ENCODE data around the gene FRY.

Gene FRY

GRCh38 chr13:32135056-32135390 is 103.4 kb downstream of the FRY start:
- no peak for DNase-seq (ENCODE audit: low spot score)

- DNase-seq (ENCODE audit: low spot score), result no peak
Measured at GRCh38 chr13:32135655-32136054, 104.1 kb downstream of the FRY start.

- no peak for DNase-seq (ENCODE audit: low spot score)
Measured at GRCh38 chr13:32136061-32136460, 104.5 kb downstream of the FRY start.

- no peak for DNase-seq (ENCODE audit: low spot score)
Measured at GRCh38 chr13:32136716-32137115, 105.1 kb downstream of the FRY start.

- DNase-seq (ENCODE audit: low spot score), result no peak
Measured at GRCh38 chr13:32139251-32139650, 107.7 kb downstream of the FRY start.

- DNase-seq (ENCODE audit: low spot score), result no peak
Measured at GRCh38 chr13:32140109-32140508, 108.5 kb downstream of the FRY start.

GRCh38 chr13:32141462-32141861 is 109.9 kb downstream of the FRY start:
- no peak for DNase-seq (ENCODE audit: low spot score)

- DNase-seq (ENCODE audit: low spot score), result no peak
Measured at GRCh38 chr13:32142115-32142514, 110.5 kb downstream of the FRY start.

GRCh38 chr13:32142956-32143375 is 111.4 kb downstream of the FRY start:
- no peak for DNase-seq (ENCODE audit: low spot score)

GRCh38 chr13:32147193-32147592 is 115.6 kb downstream of the FRY start:
- no peak for DNase-seq (ENCODE audit: low spot score)

GRCh38 chr13:32147976-32148375 is 116.4 kb downstream of the FRY start:
- no peak for DNase-seq (ENCODE audit: low spot score)

- DNase-seq (ENCODE audit: low spot score), result no peak
Measured at GRCh38 chr13:32150239-32150638, 118.7 kb downstream of the FRY start.

- no peak for DNase-seq (ENCODE audit: low spot score)
Measured at GRCh38 chr13:32150794-32151193, 119.2 kb downstream of the FRY start.

GRCh38 chr13:32151240-32151639 is 119.7 kb downstream of the FRY start:
- no peak for DNase-seq (ENCODE audit: low spot score)

GRCh38 chr13:32153056-32153455 is 121.5 kb downstream of the FRY start:
- DNase-seq (ENCODE audit: low spot score), result no peak

GRCh38 chr13:32159137-32159869 is 127.7 kb downstream of the FRY start:
- DNase-seq (ENCODE audit: low spot score), result no peak

GRCh38 chr13:32162395-32163005 is 130.9 kb downstream of the FRY start:
- DNase-seq (ENCODE audit: low spot score), result no peak

GRCh38 chr13:32164622-32165268 is 133.2 kb downstream of the FRY start:
- peak; percentile 35 for DNase-seq (ENCODE audit: low spot score)

- no peak for DNase-seq (ENCODE audit: low spot score)
Measured at GRCh38 chr13:32165796-32166195, 134.2 kb downstream of the FRY start.

- DNase-seq (ENCODE audit: low spot score), result no peak
Measured at GRCh38 chr13:32168131-32168530, 136.6 kb downstream of the FRY start.

GRCh38 chr13:32170841-32171240 is 139.3 kb downstream of the FRY start:
- DNase-seq (ENCODE audit: low spot score), result no peak

- DNase-seq (ENCODE audit: low spot score), result no peak
Measured at GRCh38 chr13:32173881-32174280, 142.3 kb downstream of the FRY start.

GRCh38 chr13:32174366-32174765 is 142.8 kb downstream of the FRY start:
- DNase-seq (ENCODE audit: low spot score), result no peak

- DNase-seq (ENCODE audit: low spot score), result no peak
Measured at GRCh38 chr13:32175307-32175706, 143.7 kb downstream of the FRY start.

Measured in CD4-positive, alpha-beta T cell treated with Interleukin-2 at 100 ng/mL for 4 hours (primary cell).